Glomerular endothelial cell (primary cell): Measurements from ENCODE around the gene CDK10. TPM values are rescaled to one million over a fixed set of nuclear protein-coding genes. Genes with fewer than 3 reads are reported as not detected.
A peak's percentile ranks its signal among the peaks of the same experiment; 100 is the strongest.
"Not testable (repeated sequence)": the region's sequence is repeated elsewhere in the genome, so short reads cannot be mapped to it uniquely, and the experiment has no call there.

Experiments used
- DNase-seq: peaks from one replicate; pipeline ENCODE4 v3.0.0-alpha.2; 2011; ENCODE audit warnings: low read depth, low spot score; ENCODE audit errors: extremely low read depth
- total RNA-seq: library from RNA; depleted of rRNA; stranded (reverse); fragments of >200 nt; gene quantifications from 2 replicates; pipeline ENCODE4 v1.2.3, GENCODE V29; 2015

The CDK10 gene
- total RNA-seq, 1 donor from 2014 or later = 52.9 TPM

DNA sequence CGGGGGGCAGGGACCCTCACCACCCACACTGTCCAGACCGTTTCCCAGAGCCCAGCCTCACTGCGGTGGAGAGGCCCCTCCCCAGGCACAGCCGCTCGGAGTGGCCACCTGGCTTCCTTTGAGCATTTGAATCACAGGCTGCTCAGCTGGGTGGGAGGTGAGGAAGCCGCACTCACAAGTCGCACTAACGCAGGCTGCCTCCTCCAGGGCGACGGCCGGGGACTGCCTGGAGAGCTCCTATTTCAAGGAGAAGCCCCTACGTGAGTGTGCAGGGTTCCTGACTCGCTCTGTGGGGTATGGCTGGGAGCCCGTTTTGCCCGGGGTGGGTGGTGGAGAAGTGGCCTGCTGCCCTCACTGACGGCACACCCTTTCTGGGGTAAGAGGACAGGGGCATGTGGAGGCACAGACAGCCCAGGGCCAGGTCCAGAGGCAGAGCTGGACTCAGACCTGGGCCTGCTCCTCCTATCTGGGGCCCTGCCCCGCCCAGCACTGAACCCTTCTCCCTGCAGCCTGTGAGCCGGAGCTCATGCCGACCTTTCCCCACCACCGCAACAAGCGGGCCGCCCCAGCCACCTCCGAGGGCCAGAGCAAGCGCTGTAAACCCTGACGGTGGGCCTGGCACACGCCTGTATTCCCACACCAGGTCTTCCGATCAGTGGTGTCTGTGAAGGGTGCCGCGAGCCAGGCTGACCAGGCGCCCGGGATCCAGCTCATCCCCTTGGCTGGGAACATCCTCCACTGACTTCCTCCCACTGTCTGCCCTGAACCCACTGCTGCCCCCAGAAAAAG, 8.8 kb downstream of the CDK10 start:
- DNase-seq = no peak

DNA sequence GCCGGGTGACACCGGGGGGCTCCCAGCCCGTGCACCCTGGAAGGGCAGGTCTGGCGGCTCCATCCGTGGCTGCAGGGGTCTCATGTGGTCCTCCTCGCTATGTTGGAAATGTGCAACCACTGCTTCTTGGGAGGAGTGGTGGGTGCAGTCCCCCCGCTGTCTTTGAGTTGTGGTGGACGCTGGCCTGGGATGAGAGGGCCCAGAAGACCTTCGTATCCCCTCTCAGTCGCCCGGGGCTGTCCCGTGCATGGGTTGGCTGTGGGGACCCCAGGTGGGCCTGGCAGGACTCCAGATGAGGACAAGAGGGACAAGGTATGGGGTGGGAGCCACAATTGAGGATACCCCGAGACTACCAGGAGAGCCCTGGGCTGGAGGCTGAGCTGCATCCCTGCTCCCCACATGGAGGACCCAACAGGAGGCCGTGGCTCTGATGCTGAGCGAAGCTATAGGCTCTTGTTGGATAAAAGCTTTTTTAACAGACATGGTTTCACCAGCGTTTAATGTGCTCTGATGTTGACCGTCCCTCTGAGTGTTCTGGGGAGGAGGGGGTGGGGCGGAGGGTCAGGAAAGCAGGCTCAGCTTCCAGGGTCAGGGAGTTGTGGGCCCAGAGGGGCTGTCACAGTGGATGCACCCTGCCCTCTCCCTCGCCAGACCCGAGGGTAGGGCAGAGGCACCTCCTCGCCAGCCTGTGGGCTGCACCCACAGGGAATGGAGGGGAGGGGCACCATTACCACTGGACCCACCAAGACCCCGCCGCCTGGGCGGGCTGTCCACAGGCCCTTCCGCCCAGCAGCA, 9.6 kb downstream of the CDK10 start:
- DNase-seq = no peak

DNA sequence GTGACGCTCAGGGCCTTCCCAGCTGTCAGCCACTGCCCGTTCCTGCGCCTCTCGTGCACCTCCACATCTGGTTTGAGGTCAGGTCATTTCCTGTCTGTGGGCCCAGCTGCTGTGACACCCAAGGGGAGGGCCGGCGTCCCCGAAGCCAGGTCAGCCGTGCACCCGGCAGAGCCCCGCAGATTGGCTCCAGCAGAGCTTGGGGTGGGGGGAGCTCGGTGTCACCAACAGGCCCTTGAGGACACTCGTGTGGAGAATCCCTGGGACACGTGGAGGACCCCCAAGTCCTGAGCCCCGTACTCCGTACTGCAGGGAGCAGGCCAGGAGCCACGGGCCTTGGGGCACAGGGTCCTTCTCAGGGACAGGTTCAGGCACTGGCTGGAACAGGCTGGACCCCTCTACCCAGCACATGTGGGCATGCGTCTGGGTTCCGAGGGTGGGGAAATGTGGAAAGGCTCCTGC, 10.2 kb downstream of the CDK10 start:
- DNase-seq = no peak

DNA sequence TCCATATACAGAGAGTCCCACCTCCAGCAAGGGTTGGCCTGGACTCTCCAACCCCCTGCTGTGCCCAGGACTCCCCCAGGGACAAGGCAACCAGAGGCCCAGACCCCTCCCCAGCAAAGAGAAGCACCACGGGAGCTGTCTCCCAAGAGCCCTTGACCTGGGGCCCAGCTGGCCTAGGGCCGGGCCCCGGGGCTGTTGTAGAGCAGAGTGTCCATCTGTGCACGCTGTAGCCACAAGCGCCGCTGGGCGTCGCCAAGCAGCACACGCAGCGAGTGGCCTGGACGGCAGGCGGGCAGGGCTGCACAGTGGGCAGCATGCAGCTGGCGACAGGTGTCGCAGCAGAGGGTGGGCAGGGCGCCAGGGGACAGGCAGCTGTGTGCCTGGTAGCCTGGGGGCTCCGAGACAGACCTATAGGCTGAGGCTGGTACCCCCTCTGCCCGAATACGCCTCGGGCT, 10.7 kb downstream of the CDK10 start:
- no peak for DNase-seq

DNA sequence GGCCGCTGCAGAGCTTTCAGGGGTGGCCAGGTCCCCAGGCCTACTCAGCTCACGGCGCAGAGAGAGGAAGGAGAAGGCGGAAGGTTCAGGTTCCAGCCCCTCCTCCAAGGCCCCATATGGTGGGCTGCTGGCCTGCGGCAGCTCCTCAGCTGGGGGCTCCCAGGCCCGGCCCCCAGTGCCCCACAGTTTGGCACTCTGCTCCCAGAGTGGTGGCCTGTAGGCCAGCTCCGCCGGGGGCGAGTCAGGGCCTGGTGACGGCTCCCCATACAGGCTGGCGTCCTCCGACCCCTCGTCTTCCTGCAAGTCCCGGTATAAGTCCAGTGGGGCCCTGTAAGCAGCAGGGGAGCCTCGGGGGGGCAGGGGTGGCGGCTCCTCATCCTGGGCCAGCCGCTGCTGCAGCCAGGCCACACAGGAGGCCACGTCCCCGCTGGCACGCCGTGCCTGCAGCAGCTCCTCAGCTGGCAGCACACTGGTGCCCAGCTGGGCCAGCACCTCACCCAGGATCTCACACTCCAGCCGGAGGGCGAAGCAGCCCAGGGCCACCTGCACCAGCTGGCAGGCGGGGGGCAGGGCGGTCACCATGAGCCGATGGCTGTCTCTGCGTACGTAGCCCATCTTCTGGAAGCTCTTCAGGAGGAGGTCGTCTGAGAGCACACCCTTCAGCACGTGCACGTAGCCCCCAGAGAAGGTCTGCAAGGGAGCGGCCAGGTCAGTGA, 11.3 kb downstream of the CDK10 start:
- DNase-seq = no peak

DNA sequence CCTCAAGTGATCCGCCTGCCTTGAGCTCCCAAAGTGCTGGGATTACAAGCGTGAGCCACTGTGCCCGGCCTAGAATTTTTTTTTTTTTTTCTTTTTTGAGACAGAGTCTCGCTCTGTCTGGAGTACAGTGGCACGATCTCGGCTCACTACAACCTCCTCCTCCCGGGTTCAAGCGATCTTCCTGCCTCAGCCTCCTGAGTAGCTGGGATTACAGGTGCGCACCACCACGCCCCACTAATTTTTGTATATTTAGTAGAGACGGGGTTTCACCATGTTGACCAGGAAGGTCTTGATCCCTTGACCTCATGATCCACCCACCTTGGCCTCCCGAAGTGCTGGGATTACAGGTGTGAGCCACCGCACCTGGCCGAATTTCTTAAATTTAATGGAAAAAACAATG, 12.2 kb downstream of the CDK10 start:
- DNase-seq = not testable (repeated sequence)

DNA sequence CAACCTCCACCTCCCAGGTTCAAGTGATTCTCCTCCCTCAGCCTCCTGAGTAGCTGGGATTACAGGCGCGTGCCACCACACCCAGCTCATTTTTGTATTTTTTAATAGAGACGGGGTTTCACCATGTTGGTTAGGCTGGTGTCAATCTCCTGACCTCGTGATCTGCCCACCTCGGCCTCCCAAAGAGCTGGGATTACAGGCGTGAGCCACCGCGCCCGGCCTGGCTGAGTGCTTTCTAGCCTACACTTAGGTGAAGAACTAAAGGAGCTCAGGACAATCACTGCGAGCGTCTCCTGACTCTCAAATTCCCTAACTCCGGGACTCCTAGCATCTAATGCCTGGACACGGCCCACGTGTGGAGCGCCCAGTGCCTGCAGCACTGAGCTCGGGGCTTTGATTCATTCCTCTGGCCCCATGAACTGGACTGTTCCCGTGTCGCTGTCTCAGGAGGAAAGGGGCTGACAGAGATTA, 13.2 kb downstream of the CDK10 start:
- DNase-seq = not testable (repeated sequence)

DNA sequence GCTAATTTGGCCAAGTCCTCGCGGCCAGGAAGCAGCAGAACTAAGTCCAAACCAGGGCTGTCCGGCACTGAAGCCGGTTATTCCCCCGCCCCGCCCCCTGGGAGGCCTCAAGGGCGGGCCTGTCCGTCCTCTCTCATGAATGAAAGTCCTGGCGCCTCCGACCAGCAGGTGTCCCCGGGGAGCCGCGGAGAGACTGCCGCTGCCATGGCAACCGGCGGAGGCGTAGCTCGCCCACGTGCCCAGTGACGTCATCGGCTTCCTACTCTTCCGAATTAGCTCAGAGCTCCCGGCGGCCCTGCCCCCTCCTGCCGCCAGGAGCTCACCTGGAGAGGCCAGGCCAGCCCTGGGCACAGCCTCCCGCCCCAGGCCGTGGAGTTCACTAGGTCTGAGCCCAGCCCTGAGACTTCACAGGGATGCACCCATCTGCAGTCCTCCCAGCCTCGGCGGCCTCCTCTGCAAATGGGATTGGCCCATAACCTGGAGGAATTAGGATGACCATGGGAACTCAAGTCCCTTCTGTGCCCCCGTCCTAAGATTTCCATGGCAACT, 13.7 kb downstream of the CDK10 start:
- peak; percentile 68 for DNase-seq

DNA sequence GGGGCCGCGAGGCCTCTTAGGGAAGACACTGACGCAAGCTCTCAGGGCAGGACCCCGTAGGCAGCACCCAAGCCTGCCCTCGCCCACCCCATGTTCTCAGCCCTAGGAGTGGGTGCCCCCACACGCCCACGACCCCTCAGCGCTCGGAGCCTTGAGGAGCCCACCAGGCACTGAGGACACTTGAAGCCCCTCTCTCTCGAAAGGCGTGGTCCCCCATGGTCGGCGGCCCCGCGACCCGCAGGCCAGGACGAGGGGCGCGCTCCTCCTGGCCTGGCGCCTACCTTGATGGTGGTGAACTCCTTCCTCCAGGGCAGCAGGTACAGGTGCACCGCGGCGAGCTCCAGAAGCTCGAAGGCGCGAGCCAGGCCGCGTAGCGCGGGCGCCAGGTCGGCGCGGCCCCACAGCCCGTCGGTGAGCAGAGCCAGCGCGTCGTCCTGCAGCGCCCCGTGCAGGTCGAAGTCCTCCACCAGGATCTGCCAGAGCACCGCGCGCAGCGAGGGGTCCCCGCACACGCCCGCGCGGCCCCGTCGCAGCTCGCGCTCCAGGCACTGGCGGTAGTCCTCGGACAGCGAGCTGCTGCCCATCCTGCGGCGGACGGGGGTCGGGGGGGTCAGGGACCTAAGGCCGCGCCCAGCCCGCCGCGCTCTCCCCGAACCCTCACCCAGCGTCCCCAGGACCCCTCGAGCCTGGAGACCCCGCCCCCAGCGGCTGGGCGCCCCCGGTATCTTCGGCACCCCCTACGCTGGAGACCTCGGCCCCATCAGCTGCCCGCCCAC, 14.3 kb downstream of the CDK10 start:
- DNase-seq = no peak

DNA sequence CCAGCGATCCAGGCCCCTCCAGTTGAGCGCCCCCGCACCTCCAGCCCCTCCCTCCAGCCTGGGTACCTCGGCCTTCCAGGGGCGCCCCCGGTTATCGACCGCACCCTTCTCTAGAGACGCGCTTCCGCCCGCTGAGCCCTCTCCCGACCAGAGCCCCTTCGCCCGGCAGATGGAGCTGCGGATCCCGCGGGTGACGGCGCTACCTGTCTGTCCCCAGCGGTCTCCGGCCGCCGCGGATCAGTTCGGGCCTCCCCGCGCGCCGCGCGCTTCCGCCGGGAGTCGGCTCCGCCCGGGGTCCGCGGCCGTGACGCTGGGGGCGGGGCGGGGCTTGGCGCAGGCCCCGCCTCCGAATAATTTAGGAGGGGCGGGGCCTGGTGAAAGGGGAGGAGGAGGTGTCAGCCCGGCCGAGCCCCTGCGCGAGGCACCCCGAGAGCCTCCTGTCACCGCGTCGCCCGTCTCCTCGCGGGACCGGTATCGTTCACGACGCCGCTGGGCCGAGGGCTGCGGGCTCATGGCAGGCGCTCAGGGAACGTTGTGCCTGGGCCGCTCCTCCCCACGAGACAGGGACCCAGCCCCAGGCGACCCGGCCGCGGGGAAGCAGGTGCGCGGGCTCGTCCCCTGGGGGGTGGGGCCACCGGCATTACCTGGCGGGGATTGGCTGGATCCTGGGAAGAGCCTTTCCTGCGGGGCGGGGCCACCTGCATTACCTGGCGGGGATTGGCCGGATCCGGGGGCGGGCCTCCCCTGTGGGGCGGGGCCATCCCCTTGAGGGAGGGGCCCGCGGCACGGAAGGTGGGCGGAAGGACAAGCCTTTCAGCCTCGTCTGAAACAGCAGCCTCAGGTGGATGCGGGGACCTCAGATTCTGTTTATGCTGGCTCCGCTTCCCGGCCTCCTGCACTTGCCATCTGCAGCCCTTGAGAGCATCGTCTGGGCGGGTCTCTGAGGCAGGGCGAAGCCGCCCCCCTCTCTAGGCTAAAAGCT, 15.2 kb downstream of the CDK10 start, which contains the start of gene SPATA2L:
Gene SPATA2L, minus strand, starts transcription at position 281 of the 982 bp plus-strand sequence. CDS start 473 bp downstream, outside the sequence.
- DNase-seq = no peak

DNA sequence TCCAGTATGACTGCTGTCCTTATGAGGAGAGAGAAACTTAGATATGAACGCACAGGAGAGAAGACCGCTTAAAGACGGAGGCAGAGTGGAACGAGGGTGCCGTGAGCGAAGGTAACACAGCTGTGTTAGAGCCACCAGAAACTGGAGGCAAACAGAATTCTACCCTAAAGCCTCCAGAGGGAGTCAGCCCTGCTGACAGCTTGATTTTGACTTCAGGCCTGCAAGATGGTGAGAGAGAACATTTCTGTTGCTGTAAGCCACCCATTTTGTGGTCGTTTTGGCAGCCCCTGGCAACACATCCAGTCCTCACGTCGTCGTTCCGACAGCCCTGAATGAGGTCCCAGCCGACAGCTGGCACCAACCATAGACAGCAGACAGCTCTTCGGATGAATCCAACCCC, 17.8 kb downstream of the CDK10 start:
- DNase-seq = no peak

DNA sequence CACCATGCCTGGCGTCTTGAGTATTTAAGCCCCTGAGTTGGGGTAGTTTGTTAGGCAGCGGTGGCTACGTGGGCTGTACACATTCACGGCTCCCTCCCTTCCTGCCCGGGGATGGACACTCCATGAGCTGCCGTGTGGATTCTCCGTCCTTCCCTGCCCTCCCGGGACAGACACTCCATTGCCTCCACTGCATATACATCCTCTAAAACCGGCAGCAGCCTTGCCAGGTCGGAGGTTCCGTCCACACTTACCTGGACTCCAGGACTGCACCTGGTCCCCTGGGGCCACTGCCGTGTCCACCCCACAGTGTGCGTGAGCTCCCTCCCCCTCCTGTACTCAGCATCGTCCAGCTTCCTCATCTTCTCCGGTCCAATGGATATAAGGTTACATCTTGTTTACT, 18.5 kb downstream of the CDK10 start:
- no peak for DNase-seq

DNA sequence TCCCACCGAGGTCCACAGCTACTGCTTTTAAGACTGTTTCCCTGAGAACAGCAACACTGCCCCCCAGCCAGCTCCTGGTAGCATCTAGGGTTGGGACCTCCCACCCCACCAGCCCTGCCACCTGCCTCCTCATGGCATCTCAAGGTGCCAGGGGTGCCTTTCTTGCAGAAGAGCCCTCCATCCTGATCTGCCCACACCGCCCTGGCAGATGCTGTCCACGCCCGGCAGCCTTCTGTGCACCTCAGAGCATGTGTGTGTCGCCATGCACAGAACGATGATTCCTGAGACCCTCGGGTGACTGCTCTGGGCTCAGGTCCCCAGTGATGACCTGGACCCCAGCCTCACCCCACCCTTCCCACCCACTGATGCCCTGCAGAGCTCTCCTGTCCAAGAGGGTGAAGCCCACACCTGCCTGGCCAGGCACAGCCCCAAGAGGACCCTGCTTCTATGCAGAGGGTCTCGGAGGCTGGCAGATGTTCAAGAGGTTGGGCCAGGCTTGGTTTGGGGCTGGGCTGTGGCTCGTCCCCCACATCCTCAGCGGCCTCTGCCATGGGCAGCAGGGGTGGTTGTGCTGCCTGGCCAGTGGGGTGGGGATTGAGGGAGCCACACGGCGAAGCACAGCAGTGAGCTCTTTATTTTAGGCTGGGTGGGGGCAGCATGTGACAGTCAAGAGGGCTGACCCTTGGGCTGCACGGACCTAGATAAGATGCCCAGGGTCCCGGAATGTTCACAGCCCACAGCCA, 20.2 kb downstream of the CDK10 start:
- DNase-seq = no peak

DNA sequence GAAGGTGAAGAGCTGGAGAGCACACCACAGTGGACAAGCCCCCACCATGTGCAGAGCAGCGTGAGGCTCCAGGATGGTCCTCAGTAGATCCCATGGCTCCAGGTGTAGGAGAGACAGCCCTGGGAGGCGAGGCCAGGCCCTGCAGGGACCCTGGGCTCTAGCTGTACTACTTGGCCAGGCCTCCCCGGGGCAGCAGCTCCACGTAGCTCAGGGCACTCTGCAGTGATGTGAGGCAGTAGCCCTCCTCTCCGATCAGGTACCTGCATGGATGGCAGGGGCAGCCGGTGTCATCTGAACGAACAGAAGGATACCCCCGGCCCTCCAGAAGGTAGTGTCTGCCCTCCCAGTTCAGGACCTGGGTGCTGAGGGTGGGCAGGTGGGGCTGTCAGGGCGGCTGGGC, 21.2 kb downstream of the CDK10 start:
- DNase-seq = no peak

DNA sequence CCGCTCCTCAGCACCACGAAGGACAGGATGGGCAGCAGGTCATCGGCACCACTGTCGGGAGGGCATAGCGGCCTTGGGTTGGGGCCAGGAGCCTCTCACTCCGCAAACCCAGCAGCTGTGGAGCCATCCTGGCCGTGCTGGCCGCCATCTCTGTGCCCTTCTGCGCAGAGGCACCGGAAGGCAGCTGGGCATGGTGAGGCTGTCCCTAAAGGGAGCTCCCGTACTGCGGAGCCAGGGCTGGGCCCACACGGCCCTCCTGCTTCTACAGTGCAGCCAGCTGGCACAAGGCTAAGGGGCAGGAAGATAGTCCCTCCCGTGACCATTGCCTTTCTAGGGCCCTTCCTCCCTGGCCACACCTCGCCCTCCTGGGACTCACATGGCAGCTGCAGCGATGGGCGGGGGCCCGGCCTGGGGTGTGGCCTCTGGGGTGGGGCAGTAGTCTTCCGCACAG, 22.0 kb downstream of the CDK10 start:
- no peak for DNase-seq

DNA sequence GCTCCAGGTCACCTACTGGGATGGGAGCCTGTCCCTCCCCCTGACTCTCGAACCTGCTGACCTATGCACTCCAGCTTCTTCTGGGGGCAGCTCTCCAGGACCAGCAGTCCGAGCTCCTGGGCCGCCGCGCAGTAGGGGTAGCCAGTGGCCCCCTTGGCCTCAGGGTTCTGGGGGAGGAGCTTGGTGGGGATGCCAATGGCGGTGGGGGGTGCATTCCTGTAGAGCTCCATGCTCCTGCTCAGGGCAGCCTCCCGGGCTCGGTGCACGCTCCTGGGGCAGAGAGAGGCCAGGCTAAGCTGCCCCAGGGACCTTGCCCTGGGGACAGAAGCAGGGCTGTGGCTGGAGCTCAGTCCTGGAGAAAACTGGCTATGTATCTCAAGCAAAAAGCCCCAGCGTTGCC, 22.7 kb downstream of the CDK10 start:
- DNase-seq = no peak

DNA sequence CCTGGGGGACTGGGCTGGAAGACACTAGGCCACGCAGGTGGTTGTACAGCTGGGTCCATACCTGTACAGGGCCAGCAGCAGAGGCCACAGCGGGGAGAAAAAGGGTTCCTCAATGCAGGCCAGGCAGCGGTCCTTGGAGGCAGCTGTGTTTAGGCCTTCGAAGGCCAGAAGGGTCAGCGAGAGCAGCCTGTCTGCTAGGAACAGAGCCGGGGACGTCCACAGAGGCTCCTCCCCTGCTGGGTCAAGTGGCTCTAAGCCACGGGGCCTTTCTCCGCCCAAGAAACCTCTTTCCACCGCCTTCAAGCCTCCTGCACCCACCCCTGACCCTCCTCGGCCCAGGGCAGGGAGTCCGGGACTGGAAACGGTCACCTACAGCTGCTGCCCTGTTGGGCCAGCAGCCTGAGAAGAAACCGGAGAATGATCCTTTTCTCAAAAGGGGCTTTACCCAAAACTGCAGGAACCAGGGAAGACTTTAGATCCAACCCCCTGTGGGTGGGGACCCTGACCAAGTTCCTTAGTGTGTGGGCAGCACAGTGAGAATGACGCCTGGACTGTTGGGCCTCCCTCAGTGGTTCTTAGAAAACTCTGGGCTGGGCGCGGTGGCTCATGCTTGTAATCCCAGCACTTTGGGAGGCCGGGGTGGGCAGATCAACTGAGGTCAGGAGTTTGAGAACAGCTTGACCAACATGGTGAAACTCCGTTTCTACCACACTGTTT, 23.4 kb downstream of the CDK10 start:
- no peak for DNase-seq
